GM21723 (cell line): ENCODE data around the gene AQP9.

Source experiments
- ATAC-seq: cut with Tn5 transposase; IDR thresholded peaks from one replicate; pipeline ENCODE4 v1.9.1; 2021; ENCODE audit warnings: mild to moderate bottlenecking, moderate library complexity; ENCODE audit not compliant: unreplicated experiment

AQP9 gene

GRCh38 chr15:58223432-58223831 is 85.3 kb downstream of the AQP9 start:
- ATAC-seq: no peak

- ATAC-seq: no peak
These were observed 85.9 kb downstream of the AQP9 start for GRCh38 chr15:58224068-58224467.

GRCh38 chr15:58227706-58228543 is 89.7 kb downstream of the AQP9 start:
- no peak for ATAC-seq

- no peak for ATAC-seq
These were observed 90.5 kb downstream of the AQP9 start for GRCh38 chr15:58228718-58229117.

GRCh38 chr15:58229297-58229768 is 91.2 kb downstream of the AQP9 start:
- no peak for ATAC-seq

- ATAC-seq: no peak
These were observed 94.3 kb downstream of the AQP9 start for GRCh38 chr15:58232281-58233065.

- ATAC-seq: no peak
These were observed 95.2 kb downstream of the AQP9 start for GRCh38 chr15:58233341-58233740.
